Mesothelial cell of epicardium (in vitro differentiated cells): ENCODE results near the gene CRELD2. TPM values are rescaled to one million over a fixed set of nuclear protein-coding genes. Genes with fewer than 3 reads are reported as not detected.
A peak's percentile ranks its signal among the peaks of the same experiment; 100 is the strongest.

Experiments
- DNase-seq, 2 experiments: peaks; one replicate each; pipeline ENCODE4 v3.0.0; 2021; ENCODE audit warnings: low spot score in 2 of 2; ENCODE audit not compliant: unreplicated experiment in 2 of 2
- H3K27ac Mint-ChIP-seq: 2 replicates; pipeline ENCODE4 v1.8.0; 2021; ENCODE audit warnings: mixed read lengths
- H3K27me3 Mint-ChIP-seq: 2 replicates; pipeline ENCODE4 v1.8.0; 2021; ENCODE audit warnings: low read depth, mixed read lengths
- H3K36me3 Mint-ChIP-seq: 2 replicates; pipeline ENCODE4 v1.8.0; 2021; ENCODE audit warnings: mixed read lengths
- H3K4me1 Mint-ChIP-seq: 2 replicates; pipeline ENCODE4 v1.8.0; 2021; ENCODE audit warnings: mixed read lengths
- H3K4me3 Mint-ChIP-seq: 2 replicates; pipeline ENCODE4 v1.8.0; 2021; ENCODE audit warnings: mild to moderate bottlenecking, moderate library complexity, mixed read lengths
- H3K9me3 Mint-ChIP-seq: 2 replicates; pipeline ENCODE4 v1.8.0; 2021; ENCODE audit warnings: mixed read lengths
- total RNA-seq: library from RNA; stranded (reverse); gene quantifications from 3 replicates; pipeline ENCODE4 v1.2.1, GENCODE V29; 2021
- TF ChIP-seq, protein P1 (sequence below): fragments of 200-600 bp; sonication (generic); IDR thresholded peaks from one replicate; pipeline ENCODE4 v1.5.0; 2021; ENCODE audit warnings: antibody characterized with exemption; ENCODE audit not compliant: unreplicated experiment

Gene CRELD2
- total RNA-seq, 1 donor from 2014 or later: 41.4 TPM

GRCh38 chr22:49968831-49969661, 50.6 kb downstream of the CRELD2 start:
- H3K9me3 Mint-ChIP-seq: no peaks in the 10 kb centered on the region
- DNase-seq: no peak
- peaks cover 9% of the 10 kb centered on the region for H3K27me3 Mint-ChIP-seq
- no peak overlapping the region for H3K27ac Mint-ChIP-seq
- H3K36me3 Mint-ChIP-seq: no peaks in the 10 kb centered on the region
- H3K4me1 Mint-ChIP-seq: peaks cover 11% of the 10 kb centered on the region
- no peak overlapping the region for H3K4me3 Mint-ChIP-seq
- TF ChIP-seq, protein P1, sequence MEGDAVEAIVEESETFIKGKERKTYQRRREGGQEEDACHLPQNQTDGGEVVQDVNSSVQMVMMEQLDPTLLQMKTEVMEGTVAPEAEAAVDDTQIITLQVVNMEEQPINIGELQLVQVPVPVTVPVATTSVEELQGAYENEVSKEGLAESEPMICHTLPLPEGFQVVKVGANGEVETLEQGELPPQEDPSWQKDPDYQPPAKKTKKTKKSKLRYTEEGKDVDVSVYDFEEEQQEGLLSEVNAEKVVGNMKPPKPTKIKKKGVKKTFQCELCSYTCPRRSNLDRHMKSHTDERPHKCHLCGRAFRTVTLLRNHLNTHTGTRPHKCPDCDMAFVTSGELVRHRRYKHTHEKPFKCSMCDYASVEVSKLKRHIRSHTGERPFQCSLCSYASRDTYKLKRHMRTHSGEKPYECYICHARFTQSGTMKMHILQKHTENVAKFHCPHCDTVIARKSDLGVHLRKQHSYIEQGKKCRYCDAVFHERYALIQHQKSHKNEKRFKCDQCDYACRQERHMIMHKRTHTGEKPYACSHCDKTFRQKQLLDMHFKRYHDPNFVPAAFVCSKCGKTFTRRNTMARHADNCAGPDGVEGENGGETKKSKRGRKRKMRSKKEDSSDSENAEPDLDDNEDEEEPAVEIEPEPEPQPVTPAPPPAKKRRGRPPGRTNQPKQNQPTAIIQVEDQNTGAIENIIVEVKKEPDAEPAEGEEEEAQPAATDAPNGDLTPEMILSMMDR: no peak

- peaks cover 9% of the 10 kb centered on the region for H3K27me3 Mint-ChIP-seq
- TF ChIP-seq, protein P1: no peak
- H3K4me1 Mint-ChIP-seq: peaks cover 11% of the 10 kb centered on the region
- peak overlapping the region; percentile 67 for H3K4me3 Mint-ChIP-seq
- H3K27ac Mint-ChIP-seq: peak overlapping the region; percentile 74
- H3K36me3 Mint-ChIP-seq: no peaks in the 10 kb centered on the region
- no peaks in the 10 kb centered on the region for H3K9me3 Mint-ChIP-seq
- DNase-seq: no peak
Measured at GRCh38 chr22:49969751-49970527, 51.5 kb downstream of the CRELD2 start.

DNA sequence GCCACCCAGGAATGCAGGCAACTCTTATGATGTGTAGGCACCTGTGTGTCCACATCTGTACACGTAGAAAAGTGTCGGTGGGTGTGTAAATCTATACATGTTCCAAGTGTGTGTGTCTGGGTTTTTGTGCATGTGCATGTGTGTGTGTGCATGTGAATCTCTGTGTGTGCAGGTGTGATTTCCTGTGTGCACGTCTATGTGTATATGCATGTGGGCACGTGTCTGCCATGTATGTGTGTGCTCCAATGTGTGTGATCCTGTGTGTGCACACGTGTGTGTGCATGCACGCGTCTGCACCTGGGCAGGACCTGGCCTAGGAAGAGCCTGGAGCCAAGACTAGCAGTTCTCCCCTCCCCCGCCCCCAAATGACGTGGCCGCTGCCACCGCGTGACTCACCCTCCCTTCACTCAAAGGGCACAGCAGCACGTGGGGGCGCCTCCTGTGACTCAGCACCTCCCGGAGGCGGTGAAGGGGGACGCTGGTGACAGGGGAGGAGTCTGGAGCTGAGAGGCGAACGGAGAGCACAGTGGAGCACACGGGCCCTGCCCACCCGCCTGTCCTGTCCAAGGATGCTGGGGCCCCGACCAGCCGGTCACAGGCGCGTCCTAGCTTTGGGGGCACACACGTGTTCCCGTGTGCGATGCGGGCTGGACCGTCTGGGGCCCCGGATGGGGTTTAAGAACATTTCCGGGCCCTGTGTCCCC, 52.2 kb downstream of the CRELD2 start:
- Mint-ChIP-seq H3K9me3 (no peaks in the 10 kb centered on the region), H3K27me3 (peaks cover 9% of the 10 kb centered on the region), H3K36me3 (no peaks in the 10 kb centered on the region), H3K27ac (peak overlapping the region; percentile 74), H3K4me3 (peak overlapping the region; percentile 67), H3K4me1 (peaks cover 11% of the 10 kb centered on the region)
- DNase-seq: peak; percentile 64 to 69
- TF ChIP-seq, protein P1: no peak

GRCh38 chr22:49971232-49972162, 53.1 kb downstream of the CRELD2 start:
- peaks cover 9% of the 10 kb centered on the region for H3K27me3 Mint-ChIP-seq
- H3K27ac Mint-ChIP-seq: peak overlapping the region; percentile 74
- TF ChIP-seq, protein P1: no peak
- no peaks in the 10 kb centered on the region for H3K9me3 Mint-ChIP-seq
- no peaks in the 10 kb centered on the region for H3K36me3 Mint-ChIP-seq
- peak in 1 of 2 experiments; percentile 42 for DNase-seq
- H3K4me3 Mint-ChIP-seq: peak overlapping the region; percentile 67
- peaks cover 11% of the 10 kb centered on the region for H3K4me1 Mint-ChIP-seq
